Panc1 (cell line): ENCODE data around the gene MRPS27. TPM values are rescaled to one million over a fixed set of nuclear protein-coding genes. Genes with fewer than 3 reads are reported as not detected.

ENCODE experiments used
- ATAC-seq: fragments of 200-7000 bp; cut with Tn5 transposase; 2 replicates; pipeline ENCODE4 v1.9.1; 2020; ENCODE audit warnings: mild to moderate bottlenecking, moderate library complexity
- BruUV-seq: library from RNA; stranded (reverse); fragments of 400-500 nt; replicated peaks from 2 replicates; lab custom pipeline; 2021; lab: Mats Ljungman, UMichigan
- CTCF ChIA-PET: fragments of 300-600 bp; sonication (Branson Sonifier 250); formaldehyde crosslinking; loops from one replicate; lab custom pipeline; 2022; ENCODE audit warnings: antibody characterized with exemption; lab: Charles Lee
- POLR2A ChIA-PET: fragments of 300-600 bp; sonication (Branson Sonifier 250); formaldehyde crosslinking; loops from one replicate; lab custom pipeline; 2022; ENCODE audit warnings: antibody characterized with exemption; lab: Charles Lee
- DNase-seq: peaks from one replicate; pipeline ENCODE4 v3.0.0-alpha.2; 2010; ENCODE audit warnings: low read depth, low spot score
- H3K27ac ChIP-seq: 2 replicates; pipeline ENCODE4 v1.5.1; 2011; ENCODE audit warnings: mild to moderate bottlenecking, low read length, inconsistent platforms
- H3K27me3 ChIP-seq: fragments of 200-500 bp; sonication (Bioruptor generic); 2 replicates; pipeline ENCODE4 v1.6.0; 2014; ENCODE audit warnings: low read length, inconsistent platforms; ENCODE audit not compliant: control insufficient read depth, insufficient read depth
- H3K36me3 ChIP-seq: fragments of 200-500 bp; sonication (Bioruptor generic); 2 replicates; pipeline ENCODE4 v1.5.1; 2014; ENCODE audit warnings: inconsistent platforms, mild to moderate bottlenecking, low read length, moderate library complexity; ENCODE audit not compliant: control insufficient read depth, insufficient read depth
- H3K4me1 ChIP-seq: 2 replicates; pipeline ENCODE4 v1.5.1; 2011; ENCODE audit warnings: inconsistent platforms, mild to moderate bottlenecking, low read length, moderate library complexity; ENCODE audit not compliant: control insufficient read depth, insufficient read depth
- H3K4me3 ChIP-seq, 2 experiments: 2 replicates each; pipeline ENCODE4 v1.5.1; 2011 to 2012; ENCODE audit warnings: low read depth in 2 of 2, low read length in 2 of 2, mild to moderate bottlenecking in 2 of 2, inconsistent platforms in 1 of 2, moderate library complexity in 1 of 2
- H3K9me3 ChIP-seq: fragments of 200-500 bp; sonication (Bioruptor generic); 2 replicates; pipeline ENCODE4 v1.5.1; 2014; ENCODE audit warnings: low read depth, mild to moderate bottlenecking, inconsistent platforms, low read length, moderate library complexity; ENCODE audit not compliant: control insufficient read depth, insufficient read depth
- CTCF ChIP-seq: fragments of 450-650 bp; IDR thresholded peaks from 2 replicates; pipeline ENCODE4 v1.5.1; 2017; ENCODE audit warnings: mild to moderate bottlenecking
- POLR2AphosphoS5 ChIP-seq: IDR thresholded peaks from 2 replicates; pipeline ENCODE4 v1.6.1; 2012; ENCODE audit warnings: mild to moderate bottlenecking, low read depth, low read length, moderate library complexity
- REST ChIP-seq, 2 experiments: IDR thresholded peaks; 2 replicates each; pipeline ENCODE4 v1.6.1; 2011 to 2012; ENCODE audit warnings: low read depth in 2 of 2, control low read depth in 1 of 2, low read length in 1 of 2, mild to moderate bottlenecking in 1 of 2, moderate library complexity in 1 of 2; ENCODE audit not compliant: insufficient read depth in 1 of 2
- SIN3A ChIP-seq: IDR thresholded peaks from 2 replicates; pipeline ENCODE4 v1.6.1; 2012; ENCODE audit warnings: low read depth, mild to moderate bottlenecking, low read length, moderate library complexity, borderline replicate concordance; ENCODE audit not compliant: insufficient read depth
- TCF7L2 ChIP-seq: IDR thresholded peaks from 2 replicates; pipeline ENCODE4 v1.6.1; 2011; ENCODE audit warnings: mild to moderate bottlenecking, low read depth, low read length, inconsistent platforms
- in situ Hi-C: cut with HindIII; loops from 2 replicates; pipeline ENCODE4 v1.10.0; 2016; ENCODE audit warnings: low sequenced_read_pairs, low pct_unique_long_range_greater_than_20kb
- intact Hi-C: fragments of 100-400 bp; cut with micrococcal nuclease; formaldehyde crosslinking; loops from one replicate; pipeline ENCODE4 v1.10.0; 2022; ENCODE audit not compliant: unreplicated experiment
- total RNA-seq: library from RNA; stranded (reverse); gene quantifications from one replicate; pipeline ENCODE4 v1.2.1, GENCODE V29; 2021; ENCODE audit not compliant: unreplicated experiment

MRPS27 gene
- total RNA-seq, 1 experiment from 2014 or later = 67.2 TPM

- in situ Hi-C loops = no loop called here
- POLR2A ChIA-PET = no interaction called here
- TF ChIP-seq CTCF (no peak), REST (IDR thresholded peaks at IDR 0.05; ENCODE audit: insufficient read depth in 1 of 2, low read depth in 2 of 2, low read length in 1 of 2) (no peak), SIN3A (no peak), POLR2AphosphoS5 (no peak), TCF7L2 (no peak)
- intact Hi-C loops = no loop called here
- ATAC-seq = no peak
- DNase-seq = no peak
- Histone ChIP-seq H3K4me1 (no peaks in the 10 kb centered on the region), H3K27me3 (no peaks in the 10 kb centered on the region), H3K36me3 (peaks cover 13% of the 10 kb centered on the region), H3K9me3 (no peaks in the 10 kb centered on the region), H3K4me3 (no peak overlapping the region), H3K27ac (no peak overlapping the region)
- no TSS peak for BruUV-seq
- CTCF ChIA-PET = no interaction called here
Observed at GRCh38 chr5:72292411-72292810, 27.6 kb downstream of the MRPS27 start.

DNA sequence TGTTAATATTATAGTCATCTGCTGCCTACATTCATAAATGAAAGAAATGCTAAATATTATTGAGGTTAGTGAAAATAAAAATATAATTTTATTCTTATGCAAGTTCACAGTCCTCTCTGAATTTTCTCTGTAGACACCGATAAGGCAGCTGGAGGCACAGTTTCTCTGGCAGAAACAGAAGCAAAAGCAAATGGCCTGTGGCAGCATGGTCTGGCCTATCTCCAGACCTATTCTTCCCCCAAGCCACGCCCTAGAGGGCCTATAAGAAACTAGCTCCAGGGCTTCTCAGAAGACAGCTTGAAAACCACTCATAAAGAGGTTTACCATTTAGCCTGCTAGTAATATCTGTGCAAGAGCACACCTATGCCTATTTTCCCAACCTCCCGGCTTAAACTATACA lies 28.4 kb downstream of the MRPS27 start:
- Histone ChIP-seq H3K36me3 (peaks cover 13% of the 10 kb centered on the region), H3K9me3 (no peaks in the 10 kb centered on the region), H3K27ac (no peak overlapping the region), H3K4me3 (no peak overlapping the region), H3K27me3 (no peaks in the 10 kb centered on the region), H3K4me1 (no peaks in the 10 kb centered on the region)
- ATAC-seq (no peak), DNase-seq (no peak)
- ChIA-PET CTCF (no interaction called here), POLR2A (interaction anchor here (0.6 kb wide), 1 partner anchor 43 kb away, joined by 6 read pairs; no protein-coding TSS in a partner anchor)
- intact Hi-C loops = no loop called here
- in situ Hi-C loops = no loop called here
- no TSS peak for BruUV-seq
- TF ChIP-seq TCF7L2 (no peak), SIN3A (no peak), REST (IDR thresholded peaks at IDR 0.05; ENCODE audit: insufficient read depth in 1 of 2, low read depth in 2 of 2, low read length in 1 of 2) (no peak), CTCF (no peak), POLR2AphosphoS5 (no peak)
